Measurements from ENCODE around the gene HEG1.
"Not testable (repeated sequence)": the region's sequence is repeated elsewhere in the genome, so short reads cannot be mapped to it uniquely, and the experiment has no call there.

The HEG1 gene

DNA sequence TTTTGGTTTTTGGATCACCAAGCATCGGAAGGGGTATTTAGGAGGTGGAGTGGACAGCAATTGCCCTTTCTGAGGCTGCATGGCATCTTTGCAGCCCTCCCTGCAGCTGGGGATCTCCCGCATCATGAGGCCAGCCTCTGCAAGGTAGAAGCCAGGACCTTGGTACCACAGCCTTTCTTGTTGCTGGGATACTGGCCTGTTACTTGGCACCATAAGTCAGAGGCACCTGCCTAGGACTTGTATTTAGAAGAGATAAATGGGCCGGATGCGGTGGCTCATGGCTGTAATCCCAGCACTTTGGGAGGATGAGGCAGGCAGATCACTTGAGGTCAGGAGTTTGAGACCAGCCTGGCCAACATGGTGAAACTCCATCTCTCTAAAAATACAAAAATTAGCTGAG is 97.8 kb downstream of the HEG1 start:
- H3K4me1 ChIP-seq (ENCODE audit: control extremely low read depth in 1 of 4, control insufficient read depth in 4 of 4, insufficient read depth in 4 of 4, low read length in 3 of 4); H3K27ac ChIP-seq (ENCODE audit: insufficient read depth in 1 of 2, low read depth in 1 of 2, low read length in 2 of 2, poor library complexity in 1 of 2, severe bottlenecking in 2 of 2); CTCF ChIA-PET; H3K9me3 ChIP-seq (ENCODE audit: control extremely low read depth in 1 of 5, control insufficient read depth in 4 of 5, insufficient read depth in 2 of 5, low read depth in 1 of 5, low read length in 4 of 5); H3K4me3 ChIP-seq (ENCODE audit: control insufficient read depth in 1 of 7, extremely low read depth in 1 of 7, insufficient read depth in 4 of 7, low read depth in 2 of 7, low read length in 6 of 7); DNase-seq; H3K27me3 ChIP-seq (replicated peaks in 2 of 5; ENCODE audit: control insufficient read depth in 4 of 5, insufficient read depth in 5 of 5, low read length in 4 of 5); POLR2A ChIA-PET; H3K36me3 ChIP-seq (ENCODE audit: control insufficient read depth in 4 of 4, insufficient read depth in 4 of 4, low read length in 3 of 4): not testable (repeated sequence)
- 100% methylated on average over 4 of the region's 4 CpGs for WGBS (ENCODE audit: insufficient coverage)

DNA sequence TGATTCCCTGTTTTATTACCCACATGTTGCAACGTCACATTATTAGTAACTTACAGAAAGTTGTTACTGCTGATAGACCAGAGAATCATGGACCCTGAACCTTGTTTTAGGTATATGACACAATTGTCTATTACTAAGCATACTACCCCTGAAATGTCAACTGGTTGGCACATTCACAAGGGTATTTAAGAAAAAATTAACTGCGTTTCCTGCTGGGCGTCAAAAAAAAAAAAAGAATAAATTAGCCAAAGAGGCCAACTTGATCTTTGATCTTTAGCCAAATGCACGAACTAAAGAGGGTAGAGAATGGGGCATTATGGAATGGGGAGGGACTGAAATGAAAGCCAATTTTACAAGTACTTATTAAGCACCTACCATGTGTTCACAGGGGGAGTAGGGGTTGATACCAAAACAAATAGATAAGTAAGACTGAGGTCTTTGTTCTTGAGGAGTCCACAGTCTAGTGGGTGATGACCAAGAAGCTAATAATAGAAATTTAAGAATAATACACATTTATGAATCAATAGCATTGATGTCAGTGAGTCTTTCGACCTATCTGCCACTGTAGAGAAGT is 103.4 kb downstream of the HEG1 start:
- DNase-seq = no peak
- 92% methylated on average over 2 of the region's 5 CpGs for WGBS (ENCODE audit: insufficient coverage)
- H3K27me3 ChIP-seq (replicated peaks in 2 of 5; ENCODE audit: control insufficient read depth in 4 of 5, insufficient read depth in 5 of 5, low read length in 4 of 5) = no peaks in the 10 kb centered on the region
- peaks cover 0 to 3% (median 0%) of the 10 kb centered on the region in 4 experiments for H3K4me1 ChIP-seq (ENCODE audit: control extremely low read depth in 1 of 4, control insufficient read depth in 4 of 4, insufficient read depth in 4 of 4, low read length in 3 of 4)
- H3K4me3 ChIP-seq (ENCODE audit: control insufficient read depth in 1 of 7, extremely low read depth in 1 of 7, insufficient read depth in 4 of 7, low read depth in 2 of 7, low read length in 6 of 7) = no peak overlapping the region
- no peaks in the 10 kb centered on the region for H3K36me3 ChIP-seq (ENCODE audit: control insufficient read depth in 4 of 4, insufficient read depth in 4 of 4, low read length in 3 of 4)
- CTCF ChIA-PET = interaction anchor here (1.3 kb wide), 1 partner anchor 15 kb away, joined by 3 read pairs; no protein-coding TSS in a partner anchor
- POLR2A ChIA-PET = no interaction called here
- H3K9me3 ChIP-seq (ENCODE audit: control extremely low read depth in 1 of 5, control insufficient read depth in 4 of 5, insufficient read depth in 2 of 5, low read depth in 1 of 5, low read length in 4 of 5) = peaks cover 0 to 1% (median 0%) of the 10 kb centered on the region in 5 experiments
- H3K27ac ChIP-seq (ENCODE audit: insufficient read depth in 1 of 2, low read depth in 1 of 2, low read length in 2 of 2, poor library complexity in 1 of 2, severe bottlenecking in 2 of 2) = no peak overlapping the region

DNA sequence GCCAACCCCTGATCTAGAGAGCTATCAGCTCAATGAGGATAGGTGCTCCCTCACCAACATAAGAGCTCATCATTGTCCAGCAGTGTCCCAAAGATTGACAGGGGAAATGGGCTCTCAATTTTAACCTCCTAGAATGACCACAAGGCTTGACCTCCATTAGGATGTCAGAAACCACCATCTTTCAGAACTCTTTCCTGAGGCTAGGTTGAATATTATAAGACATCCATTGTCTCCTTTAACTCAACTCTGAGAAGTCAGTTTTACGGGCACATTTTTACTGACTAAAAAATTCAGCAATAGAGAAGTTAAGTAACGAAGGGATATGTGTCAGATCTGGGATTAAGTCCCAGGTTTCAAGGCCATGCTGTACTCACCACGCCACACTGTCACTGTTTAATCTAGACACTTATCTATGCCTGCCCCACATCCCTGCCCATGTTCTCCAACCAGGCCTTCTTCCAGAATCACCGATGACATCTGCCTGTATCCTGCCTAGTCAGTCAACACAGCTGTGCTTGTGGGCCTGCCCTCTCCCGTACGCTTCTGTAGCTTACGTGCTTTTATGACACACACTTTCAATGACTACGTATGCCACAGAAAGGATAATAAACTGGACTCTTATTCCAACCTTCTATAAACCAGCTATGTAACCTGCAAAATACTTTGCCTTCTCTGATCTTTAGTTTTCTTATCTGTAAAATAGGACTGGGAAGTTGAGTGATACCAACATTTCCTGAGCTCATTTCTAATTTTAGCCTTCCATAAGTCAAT is 104.1 kb downstream of the HEG1 start:
- no peaks in the 10 kb centered on the region for H3K36me3 ChIP-seq (ENCODE audit: control insufficient read depth in 4 of 4, insufficient read depth in 4 of 4, low read length in 3 of 4)
- no peak overlapping the region for H3K4me3 ChIP-seq (ENCODE audit: control insufficient read depth in 1 of 7, extremely low read depth in 1 of 7, insufficient read depth in 4 of 7, low read depth in 2 of 7, low read length in 6 of 7)
- CTCF ChIA-PET = interaction anchor here (1.3 kb wide), 1 partner anchor 15 kb away, joined by 3 read pairs; no protein-coding TSS in a partner anchor
- 100% methylated on average over 6 of the region's 8 CpGs for WGBS (ENCODE audit: insufficient coverage)
- DNase-seq = no peak
- H3K9me3 ChIP-seq (ENCODE audit: control extremely low read depth in 1 of 5, control insufficient read depth in 4 of 5, insufficient read depth in 2 of 5, low read depth in 1 of 5, low read length in 4 of 5) = peaks cover 0 to 1% (median 0%) of the 10 kb centered on the region in 5 experiments
- no peaks in the 10 kb centered on the region for H3K27me3 ChIP-seq (replicated peaks in 2 of 5; ENCODE audit: control insufficient read depth in 4 of 5, insufficient read depth in 5 of 5, low read length in 4 of 5)
- POLR2A ChIA-PET = no interaction called here
- peaks cover 0 to 3% (median 0%) of the 10 kb centered on the region in 4 experiments for H3K4me1 ChIP-seq (ENCODE audit: control extremely low read depth in 1 of 4, control insufficient read depth in 4 of 4, insufficient read depth in 4 of 4, low read length in 3 of 4)
- no peak overlapping the region for H3K27ac ChIP-seq (ENCODE audit: insufficient read depth in 1 of 2, low read depth in 1 of 2, low read length in 2 of 2, poor library complexity in 1 of 2, severe bottlenecking in 2 of 2)

DNA sequence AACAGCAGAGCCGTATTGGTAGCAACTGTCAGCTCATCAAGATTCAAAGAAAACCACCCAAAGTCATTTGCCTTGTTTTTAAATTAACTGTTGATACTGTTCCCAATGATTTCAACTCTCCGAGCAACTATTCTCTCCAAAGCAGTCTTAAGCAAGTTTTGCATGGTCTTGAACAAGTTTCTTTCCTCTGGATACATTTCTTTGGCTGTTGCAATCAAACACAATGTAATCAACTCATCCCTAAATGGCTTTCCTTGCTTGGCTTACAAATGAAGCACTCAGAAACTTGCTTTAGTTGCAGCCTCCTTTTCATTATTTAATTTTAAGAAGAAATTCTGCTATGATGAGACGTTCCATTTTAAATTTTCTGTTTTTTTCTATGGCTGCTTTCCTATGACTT is 105.8 kb downstream of the HEG1 start:
- no peak for DNase-seq
- no peaks in the 10 kb centered on the region for H3K9me3 ChIP-seq (ENCODE audit: control extremely low read depth in 1 of 5, control insufficient read depth in 4 of 5, insufficient read depth in 2 of 5, low read depth in 1 of 5, low read length in 4 of 5)
- 100% methylated on average over 2 of the region's 3 CpGs for WGBS (ENCODE audit: insufficient coverage)
- POLR2A ChIA-PET = no interaction called here
- H3K27ac ChIP-seq (ENCODE audit: insufficient read depth in 1 of 2, low read depth in 1 of 2, low read length in 2 of 2, poor library complexity in 1 of 2, severe bottlenecking in 2 of 2) = no peak overlapping the region
- no peaks in the 10 kb centered on the region for H3K27me3 ChIP-seq (replicated peaks in 2 of 5; ENCODE audit: control insufficient read depth in 4 of 5, insufficient read depth in 5 of 5, low read length in 4 of 5)
- H3K36me3 ChIP-seq (ENCODE audit: control insufficient read depth in 4 of 4, insufficient read depth in 4 of 4, low read length in 3 of 4) = no peaks in the 10 kb centered on the region
- H3K4me1 ChIP-seq (ENCODE audit: control extremely low read depth in 1 of 4, control insufficient read depth in 4 of 4, insufficient read depth in 4 of 4, low read length in 3 of 4) = peaks cover 0 to 3% (median 0%) of the 10 kb centered on the region in 4 experiments
- no peak overlapping the region for H3K4me3 ChIP-seq (ENCODE audit: control insufficient read depth in 1 of 7, extremely low read depth in 1 of 7, insufficient read depth in 4 of 7, low read depth in 2 of 7, low read length in 6 of 7)
- CTCF ChIA-PET = no interaction called here

DNA sequence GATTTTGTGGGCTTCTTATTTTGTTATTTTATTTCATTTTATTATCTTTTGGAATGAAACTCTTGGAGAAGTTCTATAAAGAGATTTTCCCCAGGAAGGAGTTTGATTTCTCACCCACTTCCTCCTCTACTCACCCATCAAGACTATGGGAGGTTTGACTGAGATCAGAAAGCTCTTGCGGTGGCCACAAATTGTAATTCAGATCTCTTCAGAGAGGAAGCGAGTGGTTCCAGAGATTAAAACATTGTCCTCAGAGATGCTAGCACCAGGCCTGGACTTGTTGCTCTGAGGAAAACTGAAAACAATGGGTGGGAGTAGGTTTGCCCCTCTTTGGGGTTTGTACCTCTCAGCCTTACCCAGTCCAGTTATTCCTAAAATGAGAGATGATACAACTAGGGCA is 113.2 kb downstream of the HEG1 start:
- Histone ChIP-seq H3K27ac (ENCODE audit: insufficient read depth in 1 of 2, low read depth in 1 of 2, low read length in 2 of 2, poor library complexity in 1 of 2, severe bottlenecking in 2 of 2) (no peak overlapping the region), H3K4me1 (ENCODE audit: control extremely low read depth in 1 of 4, control insufficient read depth in 4 of 4, insufficient read depth in 4 of 4, low read length in 3 of 4) (peaks cover 0 to 8% (median 2%) of the 10 kb centered on the region in 4 experiments), H3K27me3 (replicated peaks in 2 of 5; ENCODE audit: control insufficient read depth in 4 of 5, insufficient read depth in 5 of 5, low read length in 4 of 5) (no peaks in the 10 kb centered on the region), H3K9me3 (ENCODE audit: control extremely low read depth in 1 of 5, control insufficient read depth in 4 of 5, insufficient read depth in 2 of 5, low read depth in 1 of 5, low read length in 4 of 5) (no peaks in the 10 kb centered on the region), H3K36me3 (ENCODE audit: control insufficient read depth in 4 of 4, insufficient read depth in 4 of 4, low read length in 3 of 4) (no peaks in the 10 kb centered on the region), H3K4me3 (ENCODE audit: control insufficient read depth in 1 of 7, extremely low read depth in 1 of 7, insufficient read depth in 4 of 7, low read depth in 2 of 7, low read length in 6 of 7) (no peak overlapping the region)
- 72% methylated on average over 2 of the region's 2 CpGs for WGBS (ENCODE audit: insufficient coverage)
- POLR2A ChIA-PET = no interaction called here
- peak in 1 of 3 donors; percentile 61 for DNase-seq
- CTCF ChIA-PET = no interaction called here

DNA sequence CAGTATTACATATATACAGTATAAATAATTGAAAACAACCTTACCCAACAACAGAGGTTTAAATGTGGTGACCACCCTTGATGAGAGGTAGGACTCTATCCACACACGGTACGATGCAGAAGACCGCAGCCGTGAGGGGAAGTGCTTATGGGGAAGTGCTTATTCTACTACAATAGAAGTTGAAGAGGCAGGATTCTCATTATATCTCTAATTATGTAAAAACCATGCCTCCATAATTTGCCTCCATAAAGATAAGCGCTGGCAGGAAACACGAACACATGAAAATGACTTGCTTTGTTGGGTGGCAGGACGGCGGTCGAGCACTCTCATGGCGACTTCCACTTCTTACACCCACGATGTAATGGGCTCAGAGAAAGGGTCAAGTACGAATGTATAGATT is 114.0 kb downstream of the HEG1 start:
- Histone ChIP-seq H3K27me3 (replicated peaks in 2 of 5; ENCODE audit: control insufficient read depth in 4 of 5, insufficient read depth in 5 of 5, low read length in 4 of 5) (no peaks in the 10 kb centered on the region), H3K36me3 (ENCODE audit: control insufficient read depth in 4 of 4, insufficient read depth in 4 of 4, low read length in 3 of 4) (no peaks in the 10 kb centered on the region), H3K4me1 (ENCODE audit: control extremely low read depth in 1 of 4, control insufficient read depth in 4 of 4, insufficient read depth in 4 of 4, low read length in 3 of 4) (peaks cover 0 to 8% (median 2%) of the 10 kb centered on the region in 4 experiments), H3K9me3 (ENCODE audit: control extremely low read depth in 1 of 5, control insufficient read depth in 4 of 5, insufficient read depth in 2 of 5, low read depth in 1 of 5, low read length in 4 of 5) (no peaks in the 10 kb centered on the region), H3K27ac (ENCODE audit: insufficient read depth in 1 of 2, low read depth in 1 of 2, low read length in 2 of 2, poor library complexity in 1 of 2, severe bottlenecking in 2 of 2) (no peak overlapping the region), H3K4me3 (ENCODE audit: control insufficient read depth in 1 of 7, extremely low read depth in 1 of 7, insufficient read depth in 4 of 7, low read depth in 2 of 7, low read length in 6 of 7) (no peak overlapping the region)
- ChIA-PET CTCF (no interaction called here), POLR2A (no interaction called here)
- DNase-seq = peak in 2 of 3 donors; percentile 84 to 91
- 20% methylated on average over 1 of the region's 12 CpGs for WGBS (ENCODE audit: insufficient coverage)

DNA sequence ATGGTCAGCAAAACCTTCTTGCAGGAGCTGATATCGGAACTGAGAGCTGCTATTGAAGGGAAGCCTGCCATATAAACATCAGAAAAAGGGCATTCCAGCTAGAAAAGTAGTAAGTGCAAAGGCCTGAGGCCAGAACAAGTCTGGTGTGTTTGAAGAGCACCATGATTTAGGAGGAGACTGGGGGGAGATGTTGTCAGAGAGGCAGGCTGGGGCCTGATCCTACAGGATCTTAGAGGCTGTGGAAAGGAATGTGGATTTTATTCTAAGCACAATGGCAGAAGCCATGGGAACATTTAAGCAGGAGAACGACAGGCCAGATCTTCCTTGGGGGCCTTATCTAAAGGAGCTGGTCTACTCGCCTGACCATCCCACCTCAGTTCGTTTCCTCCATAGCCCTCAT is 116.1 kb downstream of the HEG1 start:
- H3K27ac ChIP-seq (ENCODE audit: insufficient read depth in 1 of 2, low read depth in 1 of 2, low read length in 2 of 2, poor library complexity in 1 of 2, severe bottlenecking in 2 of 2) = no peak overlapping the region
- ChIA-PET CTCF (interaction anchor here (1.1 to 1.9 kb wide), 4 partner anchors 9 to 15 kb away, joined by 3 to 5 read pairs (median 4); no protein-coding TSS in a partner anchor), POLR2A (no interaction called here)
- 100% methylated on average over 4 of the region's 4 CpGs for WGBS (ENCODE audit: insufficient coverage)
- H3K4me1 ChIP-seq (ENCODE audit: control extremely low read depth in 1 of 4, control insufficient read depth in 4 of 4, insufficient read depth in 4 of 4, low read length in 3 of 4) = peaks cover 0 to 8% (median 2%) of the 10 kb centered on the region in 4 experiments
- no peak for DNase-seq
- no peaks in the 10 kb centered on the region for H3K36me3 ChIP-seq (ENCODE audit: control insufficient read depth in 4 of 4, insufficient read depth in 4 of 4, low read length in 3 of 4)
- no peaks in the 10 kb centered on the region for H3K9me3 ChIP-seq (ENCODE audit: control extremely low read depth in 1 of 5, control insufficient read depth in 4 of 5, insufficient read depth in 2 of 5, low read depth in 1 of 5, low read length in 4 of 5)
- H3K27me3 ChIP-seq (replicated peaks in 2 of 5; ENCODE audit: control insufficient read depth in 4 of 5, insufficient read depth in 5 of 5, low read length in 4 of 5) = no peaks in the 10 kb centered on the region
- H3K4me3 ChIP-seq (ENCODE audit: control insufficient read depth in 1 of 7, extremely low read depth in 1 of 7, insufficient read depth in 4 of 7, low read depth in 2 of 7, low read length in 6 of 7) = no peak overlapping the region

All from common myeloid progenitor, CD34-positive (primary cell).